SK-N-SH treated with all-trans-retinoic acid at 6 μM for 48 hours (cell line): ENCODE data around the gene CFAP100.

Experiments used
- ATAC-seq: fragments of 200-7000 bp; cut with Tn5 transposase; 3 replicates; pipeline ENCODE4 v1.9.1; 2020; ENCODE audit warnings: mild to moderate bottlenecking, moderate library complexity
- ARNTL ChIP-seq: fragments of 450-650 bp; formaldehyde crosslinking; IDR thresholded peaks from 2 replicates; pipeline ENCODE4 v1.5.0; 2020; ENCODE audit warnings: low read depth, mild to moderate bottlenecking, moderate library complexity, borderline replicate concordance
- BACH2 ChIP-seq: fragments of 250-450 bp; sonication (Bioruptor Pico); IDR thresholded peaks from 2 replicates; pipeline ENCODE4 v1.9.0; 2021; ENCODE audit warnings: mild to moderate bottlenecking, borderline replicate concordance
- CSDC2 ChIP-seq: fragments of 250-450 bp; sonication (Bioruptor Pico); IDR thresholded peaks from 2 replicates; pipeline ENCODE4 v1.5.0; 2020; ENCODE audit warnings: mild to moderate bottlenecking, moderate library complexity
- ESRRG ChIP-seq: fragments of 250-450 bp; sonication (Bioruptor Pico); IDR thresholded peaks from 2 replicates; pipeline ENCODE4 v1.6.1; 2021; ENCODE audit warnings: mild to moderate bottlenecking
- GLIS3 ChIP-seq: fragments of 250-450 bp; sonication (Bioruptor Pico); IDR thresholded peaks from 2 replicates; pipeline ENCODE4 v1.5.0; 2020; ENCODE audit warnings: mild to moderate bottlenecking, moderate library complexity
- ISL1 ChIP-seq: fragments of 250-450 bp; sonication (Bioruptor Pico); IDR thresholded peaks from 2 replicates; pipeline ENCODE4 v2.1.2; 2022; ENCODE audit warnings: mild to moderate bottlenecking, moderate library complexity
- PPARA ChIP-seq: fragments of 250-450 bp; sonication (Bioruptor Pico); IDR thresholded peaks from 2 replicates; pipeline ENCODE4 v1.5.0; 2020; ENCODE audit warnings: mild to moderate bottlenecking, borderline replicate concordance
- RARB ChIP-seq: fragments of 250-450 bp; sonication (Bioruptor Pico); IDR thresholded peaks from 2 replicates; pipeline ENCODE4 v1.8.0; 2021; ENCODE audit warnings: mild to moderate bottlenecking, moderate library complexity
- SNAI2 ChIP-seq: fragments of 250-450 bp; sonication (Bioruptor Pico); IDR thresholded peaks from 2 replicates; pipeline ENCODE4 v1.5.0; 2020; ENCODE audit warnings: mild to moderate bottlenecking, moderate library complexity
- TCF4 ChIP-seq: fragments of 250-450 bp; sonication (Bioruptor Pico); IDR thresholded peaks from 2 replicates; pipeline ENCODE4 v1.8.0; 2021; ENCODE audit warnings: mild to moderate bottlenecking, moderate library complexity, borderline replicate concordance
- TOX ChIP-seq: fragments of 250-450 bp; sonication (Bioruptor Pico); IDR thresholded peaks from 2 replicates; pipeline ENCODE4 v1.8.0; 2021; ENCODE audit warnings: mild to moderate bottlenecking, moderate library complexity, borderline replicate concordance
- ZC3H10 ChIP-seq: fragments of 250-450 bp; sonication (Bioruptor Pico); IDR thresholded peaks from 2 replicates; pipeline ENCODE4 v1.5.1; 2021; ENCODE audit warnings: mild to moderate bottlenecking, moderate library complexity
- ZFP3 ChIP-seq: fragments of 250-450 bp; sonication (Bioruptor Pico); IDR thresholded peaks from 2 replicates; pipeline ENCODE4 v1.5.0; 2020; ENCODE audit warnings: mild to moderate bottlenecking, moderate library complexity
- ZFP30 ChIP-seq: fragments of 450-650 bp; formaldehyde crosslinking; IDR thresholded peaks from 2 replicates; pipeline ENCODE4 v1.5.0; 2022; ENCODE audit warnings: mild to moderate bottlenecking, moderate library complexity
- ZNF565 ChIP-seq: fragments of 450-650 bp; formaldehyde crosslinking; conservative IDR thresholded peaks from 2 replicates; pipeline ENCODE4 v1.5.0; 2020; ENCODE audit warnings: low read depth, mild to moderate bottlenecking, moderate library complexity
- ZNF70 ChIP-seq: fragments of 450-650 bp; formaldehyde crosslinking; IDR thresholded peaks from 2 replicates; pipeline ENCODE4 v1.5.0; 2020; ENCODE audit warnings: mild to moderate bottlenecking, moderate library complexity
- ZNF8 ChIP-seq: fragments of 450-650 bp; formaldehyde crosslinking; IDR thresholded peaks from 2 replicates; pipeline ENCODE4 v1.5.0; 2020; ENCODE audit warnings: mild to moderate bottlenecking, moderate library complexity
- TF ChIP-seq, protein P1 (sequence below): fragments of 250-450 bp; sonication (Bioruptor Pico); IDR thresholded peaks from 2 replicates; pipeline ENCODE4 v1.5.0; 2020; ENCODE audit warnings: mild to moderate bottlenecking, moderate library complexity
- TF ChIP-seq, protein P2 (sequence below): fragments of 250-450 bp; sonication (Bioruptor Pico); IDR thresholded peaks from 2 replicates; pipeline ENCODE4 v1.8.0; 2021; ENCODE audit warnings: low read depth, mild to moderate bottlenecking, moderate library complexity, borderline replicate concordance
- TF ChIP-seq, protein P3 (sequence below): fragments of 250-450 bp; sonication (Bioruptor Pico); IDR thresholded peaks from 2 replicates; pipeline ENCODE4 v1.5.1; 2020; ENCODE audit warnings: low read depth, mild to moderate bottlenecking, moderate library complexity
- TF ChIP-seq, protein P4 (sequence below): fragments of 250-450 bp; sonication (Bioruptor Pico); IDR thresholded peaks from 2 replicates; pipeline ENCODE4 v1.5.1; 2021; ENCODE audit warnings: mild to moderate bottlenecking, moderate library complexity

Gene CFAP100

DNA sequence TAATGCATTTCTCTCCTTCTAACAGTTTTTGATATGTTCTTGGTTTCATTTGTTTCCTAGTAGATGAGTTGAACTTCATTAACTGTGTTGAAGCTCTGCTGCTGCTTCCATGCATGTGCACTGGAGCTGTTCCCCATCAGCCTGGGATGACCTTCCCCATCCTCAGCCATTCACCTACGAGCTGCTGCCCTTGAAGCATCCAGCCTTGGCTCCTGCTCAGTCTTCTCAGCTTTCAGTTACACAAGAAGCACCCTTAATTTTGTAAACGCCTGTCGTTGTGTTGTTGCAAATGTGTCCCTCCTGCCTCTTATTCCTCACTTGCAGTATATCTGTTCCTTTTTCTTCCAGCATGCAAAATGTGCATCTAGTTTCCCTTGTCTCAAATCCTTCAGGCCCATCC is 89.4 kb downstream of the CFAP100 start:
- no peak for TF ChIP-seq ZFP30
- TF ChIP-seq ESRRG (CRISPR knock-in tag): no peak
- TF ChIP-seq ZC3H10: no peak
- no peak for TF ChIP-seq TOX
- TF ChIP-seq RARB (CRISPR knock-in tag): no peak
- TF ChIP-seq, protein P1, sequence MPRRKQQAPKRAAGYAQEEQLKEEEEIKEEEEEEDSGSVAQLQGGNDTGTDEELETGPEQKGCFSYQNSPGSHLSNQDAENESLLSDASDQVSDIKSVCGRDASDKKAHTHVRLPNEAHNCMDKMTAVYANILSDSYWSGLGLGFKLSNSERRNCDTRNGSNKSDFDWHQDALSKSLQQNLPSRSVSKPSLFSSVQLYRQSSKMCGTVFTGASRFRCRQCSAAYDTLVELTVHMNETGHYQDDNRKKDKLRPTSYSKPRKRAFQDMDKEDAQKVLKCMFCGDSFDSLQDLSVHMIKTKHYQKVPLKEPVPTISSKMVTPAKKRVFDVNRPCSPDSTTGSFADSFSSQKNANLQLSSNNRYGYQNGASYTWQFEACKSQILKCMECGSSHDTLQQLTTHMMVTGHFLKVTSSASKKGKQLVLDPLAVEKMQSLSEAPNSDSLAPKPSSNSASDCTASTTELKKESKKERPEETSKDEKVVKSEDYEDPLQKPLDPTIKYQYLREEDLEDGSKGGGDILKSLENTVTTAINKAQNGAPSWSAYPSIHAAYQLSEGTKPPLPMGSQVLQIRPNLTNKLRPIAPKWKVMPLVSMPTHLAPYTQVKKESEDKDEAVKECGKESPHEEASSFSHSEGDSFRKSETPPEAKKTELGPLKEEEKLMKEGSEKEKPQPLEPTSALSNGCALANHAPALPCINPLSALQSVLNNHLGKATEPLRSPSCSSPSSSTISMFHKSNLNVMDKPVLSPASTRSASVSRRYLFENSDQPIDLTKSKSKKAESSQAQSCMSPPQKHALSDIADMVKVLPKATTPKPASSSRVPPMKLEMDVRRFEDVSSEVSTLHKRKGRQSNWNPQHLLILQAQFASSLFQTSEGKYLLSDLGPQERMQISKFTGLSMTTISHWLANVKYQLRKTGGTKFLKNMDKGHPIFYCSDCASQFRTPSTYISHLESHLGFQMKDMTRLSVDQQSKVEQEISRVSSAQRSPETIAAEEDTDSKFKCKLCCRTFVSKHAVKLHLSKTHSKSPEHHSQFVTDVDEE (CRISPR knock-in tag): no peak
- TF ChIP-seq, protein P2, sequence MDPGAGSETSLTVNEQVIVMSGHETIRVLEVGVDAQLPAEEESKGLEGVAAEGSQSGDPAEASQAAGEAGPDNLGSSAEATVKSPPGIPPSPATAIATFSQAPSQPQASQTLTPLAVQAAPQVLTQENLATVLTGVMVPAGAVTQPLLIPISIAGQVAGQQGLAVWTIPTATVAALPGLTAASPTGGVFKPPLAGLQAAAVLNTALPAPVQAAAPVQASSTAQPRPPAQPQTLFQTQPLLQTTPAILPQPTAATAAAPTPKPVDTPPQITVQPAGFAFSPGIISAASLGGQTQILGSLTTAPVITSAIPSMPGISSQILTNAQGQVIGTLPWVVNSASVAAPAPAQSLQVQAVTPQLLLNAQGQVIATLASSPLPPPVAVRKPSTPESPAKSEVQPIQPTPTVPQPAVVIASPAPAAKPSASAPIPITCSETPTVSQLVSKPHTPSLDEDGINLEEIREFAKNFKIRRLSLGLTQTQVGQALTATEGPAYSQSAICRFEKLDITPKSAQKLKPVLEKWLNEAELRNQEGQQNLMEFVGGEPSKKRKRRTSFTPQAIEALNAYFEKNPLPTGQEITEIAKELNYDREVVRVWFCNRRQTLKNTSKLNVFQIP (CRISPR knock-in tag): no peak
- no peak for TF ChIP-seq ISL1 (CRISPR knock-in tag)
- TF ChIP-seq, protein P3, sequence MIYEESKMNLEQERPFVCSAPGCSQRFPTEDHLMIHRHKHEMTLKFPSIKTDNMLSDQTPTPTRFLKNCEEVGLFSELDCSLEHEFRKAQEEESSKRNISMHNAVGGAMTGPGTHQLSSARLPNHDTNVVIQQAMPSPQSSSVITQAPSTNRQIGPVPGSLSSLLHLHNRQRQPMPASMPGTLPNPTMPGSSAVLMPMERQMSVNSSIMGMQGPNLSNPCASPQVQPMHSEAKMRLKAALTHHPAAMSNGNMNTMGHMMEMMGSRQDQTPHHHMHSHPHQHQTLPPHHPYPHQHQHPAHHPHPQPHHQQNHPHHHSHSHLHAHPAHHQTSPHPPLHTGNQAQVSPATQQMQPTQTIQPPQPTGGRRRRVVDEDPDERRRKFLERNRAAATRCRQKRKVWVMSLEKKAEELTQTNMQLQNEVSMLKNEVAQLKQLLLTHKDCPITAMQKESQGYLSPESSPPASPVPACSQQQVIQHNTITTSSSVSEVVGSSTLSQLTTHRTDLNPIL (CRISPR knock-in tag): no peak
- TF ChIP-seq BACH2 (CRISPR knock-in tag): no peak
- no peak for TF ChIP-seq GLIS3 (CRISPR knock-in tag)
- TF ChIP-seq ARNTL: no peak
- ATAC-seq: no peak

DNA sequence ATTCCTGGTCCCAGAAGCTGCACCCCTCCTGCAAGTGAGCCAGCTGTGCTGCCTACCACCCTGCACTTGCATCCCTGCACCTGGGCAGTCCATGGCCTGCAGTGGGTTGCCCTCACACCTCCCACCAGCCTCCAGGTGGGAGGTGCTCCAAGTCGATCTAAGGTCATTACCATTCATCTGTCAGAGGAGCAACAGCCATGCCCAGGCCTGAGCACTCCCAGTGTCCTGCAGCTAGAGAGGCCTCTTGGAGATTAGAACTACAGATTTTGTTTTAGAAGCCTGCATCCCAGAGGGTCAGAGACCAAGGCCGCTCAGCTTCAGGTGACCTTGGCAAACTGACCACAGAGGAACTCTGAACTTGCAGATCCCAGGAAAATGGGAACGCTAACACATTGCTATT is 90.0 kb downstream of the CFAP100 start:
- no peak for ATAC-seq
- TF ChIP-seq, protein P3 (CRISPR knock-in tag): no peak
- no peak for TF ChIP-seq ISL1 (CRISPR knock-in tag)
- TF ChIP-seq, protein P2 (CRISPR knock-in tag): no peak
- TF ChIP-seq, protein P4, sequence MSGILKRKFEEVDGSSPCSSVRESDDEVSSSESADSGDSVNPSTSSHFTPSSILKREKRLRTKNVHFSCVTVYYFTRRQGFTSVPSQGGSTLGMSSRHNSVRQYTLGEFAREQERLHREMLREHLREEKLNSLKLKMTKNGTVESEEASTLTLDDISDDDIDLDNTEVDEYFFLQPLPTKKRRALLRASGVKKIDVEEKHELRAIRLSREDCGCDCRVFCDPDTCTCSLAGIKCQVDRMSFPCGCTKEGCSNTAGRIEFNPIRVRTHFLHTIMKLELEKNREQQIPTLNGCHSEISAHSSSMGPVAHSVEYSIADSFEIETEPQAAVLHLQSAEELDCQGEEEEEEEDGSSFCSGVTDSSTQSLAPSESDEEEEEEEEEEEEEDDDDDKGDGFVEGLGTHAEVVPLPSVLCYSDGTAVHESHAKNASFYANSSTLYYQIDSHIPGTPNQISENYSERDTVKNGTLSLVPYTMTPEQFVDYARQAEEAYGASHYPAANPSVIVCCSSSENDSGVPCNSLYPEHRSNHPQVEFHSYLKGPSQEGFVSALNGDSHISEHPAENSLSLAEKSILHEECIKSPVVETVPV: no peak
- no peak for TF ChIP-seq SNAI2 (CRISPR knock-in tag)
- TF ChIP-seq ESRRG (CRISPR knock-in tag): no peak
- TF ChIP-seq, protein P1 (CRISPR knock-in tag): no peak
- no peak for TF ChIP-seq TCF4
- no peak for TF ChIP-seq ZC3H10
- no peak for TF ChIP-seq RARB (CRISPR knock-in tag)
- TF ChIP-seq ZNF70 (CRISPR knock-in tag): no peak
- no peak for TF ChIP-seq ZNF565 (CRISPR knock-in tag)
- TF ChIP-seq ZFP3 (CRISPR knock-in tag): no peak
- no peak for TF ChIP-seq CSDC2 (CRISPR knock-in tag)
- no peak for TF ChIP-seq GLIS3 (CRISPR knock-in tag)
- no peak for TF ChIP-seq ARNTL
- TF ChIP-seq ZNF8 (CRISPR knock-in tag): no peak
- no peak for TF ChIP-seq ZFP30
- TF ChIP-seq PPARA (CRISPR knock-in tag): no peak
- no peak for TF ChIP-seq TOX
